Activated CD8-positive, alpha-beta memory T cell treated with anti-CD3 and anti-CD28 coated beads for 1 hour (primary cell): ENCODE results near the gene SFXN4.

Experiments used
- DNase-seq, 2 donors: peaks; one replicate each; pipeline ENCODE4 v3.0.0-alpha.2; 2020; ENCODE audit warnings: low read depth in 1 of 2; ENCODE audit errors: extremely low read depth in 1 of 2

Gene SFXN4

GRCh38 chr10:119165171-119166117, at the start of gene SFXN4:
Gene SFXN4 (minus strand): TSS chr10:119165714. CDS start chr10:119165647, 67 bp downstream.
- peak; percentile 28 to 62 for DNase-seq

- DNase-seq, result no peak
Measured at GRCh38 chr10:119211625-119212441, 46.3 kb upstream of the SFXN4 start.

- no peak for DNase-seq
Measured at GRCh38 chr10:119211176-119211575, 45.7 kb upstream of the SFXN4 start.

- DNase-seq, result no peak
Measured at GRCh38 chr10:119210633-119211032, 45.1 kb upstream of the SFXN4 start.

GRCh38 chr10:119209736-119210355, 44.3 kb upstream of the SFXN4 start:
- DNase-seq, result no peak

GRCh38 chr10:119209035-119209735, 43.7 kb upstream of the SFXN4 start:
- DNase-seq, result peak in 1 of 2 donors; percentile 39

GRCh38 chr10:119208553-119208940, 43.0 kb upstream of the SFXN4 start:
- no peak for DNase-seq

- DNase-seq, result peak in 1 of 2 donors; percentile 3
Measured at GRCh38 chr10:119207713-119208552, 42.4 kb upstream of the SFXN4 start.

- peak; percentile 78 to 92 for DNase-seq
Measured at GRCh38 chr10:119207366-119207666, 41.8 kb upstream of the SFXN4 start, which contains the start of gene GRK5. Gene GRK5 (plus strand): TSS chr10:119207571. CDS start chr10:119207918, 347 bp downstream.

GRCh38 chr10:119206603-119207365, 41.3 kb upstream of the SFXN4 start:
- DNase-seq, result peak in 1 of 2 donors; percentile 58

GRCh38 chr10:119205894-119206602, 40.5 kb upstream of the SFXN4 start:
- peak in 1 of 2 donors; percentile 14 for DNase-seq

- DNase-seq, result no peak
Measured at GRCh38 chr10:119203006-119203405, 37.5 kb upstream of the SFXN4 start.

- DNase-seq, result no peak
Measured at GRCh38 chr10:119201233-119201632, 35.7 kb upstream of the SFXN4 start.

- DNase-seq, result no peak
Measured at GRCh38 chr10:119199231-119199992, 33.9 kb upstream of the SFXN4 start.

- no peak for DNase-seq
Measured at GRCh38 chr10:119198438-119198837, 32.9 kb upstream of the SFXN4 start.

- DNase-seq, result no peak
Measured at GRCh38 chr10:119197921-119198320, 32.4 kb upstream of the SFXN4 start.

- no peak for DNase-seq
Measured at GRCh38 chr10:119191881-119192280, 26.4 kb upstream of the SFXN4 start.
